Ishikawa (cell line): ENCODE data around the gene SMAD7.

Experiments used
- CEBPB ChIP-seq: IDR thresholded peaks from 2 replicates; pipeline ENCODE4 v1.6.1; 2012
- CREB1 ChIP-seq: IDR thresholded peaks from 2 replicates; pipeline ENCODE4 v1.6.1; 2012; ENCODE audit warnings: low read depth
- EGR1 ChIP-seq: IDR thresholded peaks from 2 replicates; pipeline ENCODE4 v1.6.1; 2012
- EP300 ChIP-seq: IDR thresholded peaks from 2 replicates; pipeline ENCODE4 v1.6.1; 2012; ENCODE audit warnings: borderline replicate concordance
- FOXM1 ChIP-seq: IDR thresholded peaks from 2 replicates; pipeline ENCODE4 v1.6.1; 2012; ENCODE audit warnings: low read depth, borderline replicate concordance
- NFIC ChIP-seq: IDR thresholded peaks from 2 replicates; pipeline ENCODE4 v1.6.1; 2012
- RAD21 ChIP-seq: IDR thresholded peaks from 2 replicates; pipeline ENCODE4 v1.6.1; 2012; ENCODE audit warnings: low read depth
- TAF1 ChIP-seq: IDR thresholded peaks from 2 replicates; pipeline ENCODE4 v1.6.1; 2012; ENCODE audit warnings: low read depth, mild to moderate bottlenecking
- TCF12 ChIP-seq: IDR thresholded peaks from 2 replicates; pipeline ENCODE4 v1.6.1; 2012; ENCODE audit warnings: low read depth
- TEAD4 ChIP-seq: IDR thresholded peaks from 2 replicates; pipeline ENCODE4 v1.6.1; 2012
- YY1 ChIP-seq: IDR thresholded peaks from 2 replicates; pipeline ENCODE4 v1.6.1; 2012; ENCODE audit warnings: low read depth
- ZBTB7A ChIP-seq: IDR thresholded peaks from 2 replicates; pipeline ENCODE4 v1.6.1; 2012; ENCODE audit warnings: low read depth
- TF ChIP-seq, protein P1 (sequence below): IDR thresholded peaks from 2 replicates; pipeline ENCODE4 v1.6.1; 2012; ENCODE audit warnings: low read depth, mild to moderate bottlenecking
- TF ChIP-seq, protein P2 (sequence below): IDR thresholded peaks from 2 replicates; pipeline ENCODE4 v1.6.1; 2012
- TF ChIP-seq, protein P3 (sequence below): IDR thresholded peaks from 2 replicates; pipeline ENCODE4 v1.6.1; 2012

Gene SMAD7

DNA sequence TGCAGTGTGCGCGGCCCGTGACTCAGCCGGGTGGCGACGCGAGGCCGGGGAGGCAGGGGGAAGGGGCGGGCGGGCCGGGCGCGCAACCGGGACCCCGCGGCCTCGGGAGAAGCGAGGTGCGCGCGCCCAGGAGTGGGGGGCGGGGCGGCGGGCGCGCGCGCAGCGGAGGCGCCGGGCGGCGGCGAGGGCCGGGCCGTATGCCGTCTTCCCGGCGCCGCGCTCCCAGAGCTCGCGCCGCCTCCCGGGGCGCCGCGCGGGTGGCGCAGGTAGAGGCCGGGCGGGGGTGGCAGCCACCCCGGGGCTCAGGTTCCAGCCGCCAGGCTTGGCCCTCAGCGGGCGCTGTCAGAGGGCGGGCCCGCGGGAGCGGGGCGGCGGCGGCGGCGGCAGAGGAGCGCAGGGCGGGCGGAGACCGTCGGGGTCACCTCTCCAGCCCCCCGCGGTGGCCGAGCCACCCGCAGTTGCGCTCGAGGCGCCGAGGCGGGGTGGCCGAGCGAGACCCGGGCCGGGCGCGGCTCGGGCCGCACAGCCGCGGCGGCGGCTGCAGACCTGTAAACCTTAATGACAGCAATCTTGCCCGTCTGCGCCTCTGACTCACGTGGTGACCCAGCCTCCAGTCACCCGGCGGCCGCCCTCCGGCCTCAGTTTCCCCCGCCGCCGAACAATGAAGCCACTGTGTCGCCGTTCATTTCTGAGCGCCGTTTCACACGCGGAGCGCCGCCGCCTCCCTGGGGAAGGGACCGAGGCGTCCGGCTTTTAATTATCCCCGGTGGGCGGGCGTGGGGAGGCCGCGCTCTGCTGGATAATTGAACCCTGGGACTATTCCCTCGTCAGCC lies 25.3 kb upstream of the SMAD7 start:
- TF ChIP-seq, protein P1, sequence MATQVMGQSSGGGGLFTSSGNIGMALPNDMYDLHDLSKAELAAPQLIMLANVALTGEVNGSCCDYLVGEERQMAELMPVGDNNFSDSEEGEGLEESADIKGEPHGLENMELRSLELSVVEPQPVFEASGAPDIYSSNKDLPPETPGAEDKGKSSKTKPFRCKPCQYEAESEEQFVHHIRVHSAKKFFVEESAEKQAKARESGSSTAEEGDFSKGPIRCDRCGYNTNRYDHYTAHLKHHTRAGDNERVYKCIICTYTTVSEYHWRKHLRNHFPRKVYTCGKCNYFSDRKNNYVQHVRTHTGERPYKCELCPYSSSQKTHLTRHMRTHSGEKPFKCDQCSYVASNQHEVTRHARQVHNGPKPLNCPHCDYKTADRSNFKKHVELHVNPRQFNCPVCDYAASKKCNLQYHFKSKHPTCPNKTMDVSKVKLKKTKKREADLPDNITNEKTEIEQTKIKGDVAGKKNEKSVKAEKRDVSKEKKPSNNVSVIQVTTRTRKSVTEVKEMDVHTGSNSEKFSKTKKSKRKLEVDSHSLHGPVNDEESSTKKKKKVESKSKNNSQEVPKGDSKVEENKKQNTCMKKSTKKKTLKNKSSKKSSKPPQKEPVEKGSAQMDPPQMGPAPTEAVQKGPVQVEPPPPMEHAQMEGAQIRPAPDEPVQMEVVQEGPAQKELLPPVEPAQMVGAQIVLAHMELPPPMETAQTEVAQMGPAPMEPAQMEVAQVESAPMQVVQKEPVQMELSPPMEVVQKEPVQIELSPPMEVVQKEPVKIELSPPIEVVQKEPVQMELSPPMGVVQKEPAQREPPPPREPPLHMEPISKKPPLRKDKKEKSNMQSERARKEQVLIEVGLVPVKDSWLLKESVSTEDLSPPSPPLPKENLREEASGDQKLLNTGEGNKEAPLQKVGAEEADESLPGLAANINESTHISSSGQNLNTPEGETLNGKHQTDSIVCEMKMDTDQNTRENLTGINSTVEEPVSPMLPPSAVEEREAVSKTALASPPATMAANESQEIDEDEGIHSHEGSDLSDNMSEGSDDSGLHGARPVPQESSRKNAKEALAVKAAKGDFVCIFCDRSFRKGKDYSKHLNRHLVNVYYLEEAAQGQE = no peak
- TF ChIP-seq, protein P2, sequence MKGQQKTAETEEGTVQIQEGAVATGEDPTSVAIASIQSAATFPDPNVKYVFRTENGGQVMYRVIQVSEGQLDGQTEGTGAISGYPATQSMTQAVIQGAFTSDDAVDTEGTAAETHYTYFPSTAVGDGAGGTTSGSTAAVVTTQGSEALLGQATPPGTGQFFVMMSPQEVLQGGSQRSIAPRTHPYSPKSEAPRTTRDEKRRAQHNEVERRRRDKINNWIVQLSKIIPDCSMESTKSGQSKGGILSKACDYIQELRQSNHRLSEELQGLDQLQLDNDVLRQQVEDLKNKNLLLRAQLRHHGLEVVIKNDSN = 0 out of 2 replicates have a peak, but pooled peaks have one; percentile 4
- TF ChIP-seq CEBPB (no peak), FOXM1 (no peak), TAF1 (0 out of 2 replicates have a peak, but pooled peaks have one; percentile 0), YY1 (no peak), EP300 (no peak), RAD21 (peak; percentile 3; the same call in 1 of the 2 replicates), EGR1 (peak; percentile 79), TEAD4 (peak; percentile 25; the same call in 1 of the 2 replicates), CREB1 (no peak), ZBTB7A (0 out of 2 replicates have a peak, but pooled peaks have one; percentile 14), NFIC (no peak; the same call in 1 of the 2 replicates), TCF12 (no peak; the same call in 1 of the 2 replicates)
- TF ChIP-seq, protein P3, sequence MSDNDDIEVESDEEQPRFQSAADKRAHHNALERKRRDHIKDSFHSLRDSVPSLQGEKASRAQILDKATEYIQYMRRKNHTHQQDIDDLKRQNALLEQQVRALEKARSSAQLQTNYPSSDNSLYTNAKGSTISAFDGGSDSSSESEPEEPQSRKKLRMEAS = peak; percentile 46

DNA sequence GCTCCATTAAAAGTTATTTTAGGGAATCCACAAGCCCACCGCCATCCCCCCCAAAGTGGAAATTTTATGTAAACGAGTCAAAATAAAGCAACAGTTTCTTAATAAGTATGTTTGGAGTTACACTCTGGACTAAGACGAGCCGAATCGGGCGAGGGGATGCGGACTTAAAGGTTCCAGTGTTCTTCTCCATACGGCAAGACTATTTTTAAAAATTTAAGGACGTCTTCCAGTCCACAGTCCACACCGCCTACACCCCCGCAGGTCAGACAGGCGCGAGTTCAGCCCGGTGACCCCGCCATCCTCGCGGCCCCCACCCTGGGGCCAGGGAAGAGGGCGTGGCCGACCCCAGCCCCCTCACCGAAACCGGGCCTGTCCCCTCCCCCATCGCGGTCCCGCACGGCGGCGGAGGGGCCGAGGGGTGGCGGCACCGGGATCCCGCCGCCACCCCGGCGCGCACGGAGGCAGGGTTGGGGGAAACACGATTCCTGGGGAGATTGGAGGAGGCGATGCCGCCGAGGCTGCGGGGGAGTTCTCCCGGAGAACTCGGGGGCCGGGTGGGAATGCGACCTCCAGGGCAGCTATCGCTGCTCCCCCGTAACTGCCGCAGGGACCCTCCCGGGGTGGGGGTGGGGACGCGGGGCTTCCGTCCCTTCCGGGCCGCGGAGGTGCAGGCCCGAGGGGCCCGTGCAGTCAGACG lies 24.5 kb upstream of the SMAD7 start:
- TF ChIP-seq ZBTB7A = 0 out of 2 replicates have a peak, but pooled peaks have one; percentile 27
- TF ChIP-seq FOXM1 = no peak
- TF ChIP-seq TAF1 = peak; percentile 15; the same call in 1 of the 2 replicates

DNA sequence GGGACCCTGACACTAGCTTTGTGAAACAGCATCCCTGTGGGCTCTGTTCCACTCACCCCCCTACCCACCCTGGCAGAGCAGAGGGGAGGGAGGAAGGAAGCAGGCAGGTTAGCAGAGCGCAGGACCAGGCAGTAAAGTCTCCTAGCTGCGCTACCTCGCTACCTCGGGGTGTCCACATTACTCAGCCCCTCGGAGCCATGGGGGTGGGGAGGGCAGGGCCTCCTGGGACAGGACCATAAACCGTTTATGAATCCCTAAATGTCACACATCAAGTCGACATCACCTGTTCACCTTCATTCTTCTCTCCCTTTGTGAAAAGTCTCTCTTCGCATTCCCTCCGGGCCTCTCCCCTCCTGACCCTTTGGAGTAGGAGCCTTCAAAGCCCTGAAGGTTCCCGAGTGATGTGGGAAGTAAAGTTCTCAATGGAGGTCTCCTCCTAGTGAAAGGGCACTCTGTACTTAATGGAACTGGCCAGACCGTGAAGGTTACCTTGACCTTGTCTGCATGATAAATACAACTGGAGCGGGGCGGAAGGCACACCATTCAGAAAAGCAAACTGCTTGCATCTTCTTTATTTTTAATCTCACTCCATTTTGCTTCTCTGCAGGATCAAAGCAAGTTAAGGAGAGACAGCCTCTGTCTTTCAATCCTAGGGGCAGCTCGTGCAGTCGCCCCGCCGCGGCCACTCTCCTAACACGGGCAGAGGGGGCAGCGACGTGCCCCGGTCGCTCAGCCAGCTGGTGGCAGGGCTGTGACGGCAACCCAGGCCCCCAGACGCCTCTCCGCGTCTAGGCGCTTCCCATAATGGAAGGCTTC lies 23.7 kb upstream of the SMAD7 start:
- TF ChIP-seq EGR1 (no peak), EP300 (no peak), CREB1 (no peak), YY1 (no peak), NFIC (no peak), ZBTB7A (no peak), RAD21 (no peak), CEBPB (no peak)
- TF ChIP-seq, protein P2 = no peak

DNA sequence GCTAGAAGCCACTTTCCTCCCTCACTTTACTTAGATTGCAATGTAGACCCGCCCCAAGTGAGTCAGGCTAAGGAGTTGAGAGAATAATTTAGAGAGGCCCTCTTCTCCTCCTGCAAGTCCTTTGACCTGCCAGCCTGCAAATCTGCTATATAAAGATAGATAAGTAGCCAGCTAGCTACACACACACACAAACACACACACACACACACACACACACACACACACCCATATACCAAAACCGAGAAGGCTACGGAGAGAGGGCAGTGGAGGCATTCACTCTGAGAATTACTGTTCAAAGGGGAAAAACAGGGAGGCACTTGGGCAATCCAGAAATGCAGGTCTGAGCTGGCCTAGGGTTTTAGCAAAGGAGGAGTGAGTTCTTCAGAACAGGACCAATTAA lies 23.0 kb upstream of the SMAD7 start:
- no peak for TF ChIP-seq RAD21
- TF ChIP-seq NFIC = no peak

DNA sequence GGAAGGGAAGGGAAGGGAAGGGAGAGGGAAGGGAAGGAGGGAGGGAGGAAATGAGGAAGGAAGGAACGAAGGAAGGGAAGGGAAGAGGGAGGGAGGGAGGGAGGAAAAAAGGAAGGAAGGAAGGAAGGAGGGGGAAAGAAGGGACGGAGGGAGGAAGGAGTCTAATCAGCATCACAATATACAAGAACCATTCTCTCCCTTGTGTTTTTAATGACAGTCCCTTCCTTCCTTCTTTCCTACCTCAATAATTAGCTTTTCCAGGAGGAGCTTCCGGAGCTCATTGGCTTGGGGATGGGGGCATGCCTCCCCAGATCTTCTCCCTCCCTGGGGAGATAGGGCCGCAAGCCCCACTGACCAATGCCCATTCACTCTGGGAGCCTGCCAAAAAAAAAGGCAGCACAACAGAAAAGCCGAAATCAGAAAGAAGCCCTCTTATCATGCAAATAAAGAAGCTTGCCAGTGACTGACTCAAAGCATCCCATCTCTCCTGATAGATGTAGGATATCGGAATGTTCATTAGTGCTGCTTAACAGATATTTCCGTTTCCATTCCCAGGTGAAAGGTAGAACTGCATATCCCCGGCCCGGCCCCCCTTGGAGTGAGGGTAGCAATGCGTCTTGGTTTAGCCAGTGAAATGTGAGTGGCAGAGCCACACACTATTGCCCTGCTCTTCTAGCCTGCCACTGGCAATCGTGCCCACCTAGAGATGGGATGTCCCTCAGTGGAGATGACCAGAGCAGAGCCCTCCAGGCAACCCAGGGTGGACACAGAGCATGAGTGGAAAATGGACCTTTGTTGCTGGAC lies 17.8 kb upstream of the SMAD7 start:
- TF ChIP-seq NFIC (no peak), EP300 (no peak), CEBPB (no peak), EGR1 (no peak), ZBTB7A (no peak), TAF1 (no peak), FOXM1 (no peak), TEAD4 (no peak), RAD21 (no peak)
- TF ChIP-seq, protein P1 = no peak
- TF ChIP-seq, protein P2 = no peak
